Skeletal muscle tissue (tissue), 4 donors: ENCODE measurements around the gene SLC26A9. TPM values are rescaled to one million over a fixed set of nuclear protein-coding genes. Genes with fewer than 3 reads are reported as not detected.
"Not testable (repeated sequence)": the region's sequence is repeated elsewhere in the genome, so short reads cannot be mapped to it uniquely, and the experiment has no call there.

Experiments
- H3K27ac ChIP-seq: one replicate; pipeline ENCODE4 v1.7.0; 2013; ENCODE audit warnings: mild to moderate bottlenecking, low read depth, low read length, inconsistent platforms
- H3K27me3 ChIP-seq, 3 donors: one replicate each; pipeline ENCODE4 v1.7.0; 2013; ENCODE audit warnings: low read length in 3 of 3; ENCODE audit not compliant: control insufficient read depth in 3 of 3, insufficient read depth in 3 of 3
- H3K36me3 ChIP-seq, 3 donors: one replicate each; pipeline ENCODE4 v1.7.0; 2013; ENCODE audit warnings: low read length in 3 of 3; ENCODE audit not compliant: control insufficient read depth in 3 of 3, insufficient read depth in 3 of 3
- H3K4me1 ChIP-seq, 3 donors: one replicate each; pipeline ENCODE4 v1.7.0; 2013; ENCODE audit warnings: low read length in 3 of 3, mild to moderate bottlenecking in 3 of 3; ENCODE audit not compliant: control insufficient read depth in 3 of 3, insufficient read depth in 3 of 3
- H3K4me3 ChIP-seq, 3 donors: one replicate each; pipeline ENCODE4 v1.7.0; 2013; ENCODE audit warnings: low read length in 3 of 3
- H3K9ac ChIP-seq, 3 donors: one replicate each; pipeline ENCODE4 v1.7.0; 2013; ENCODE audit warnings: low read length in 3 of 3, mild to moderate bottlenecking in 3 of 3, moderate library complexity in 2 of 3, low read depth in 1 of 3
- H3K9me3 ChIP-seq, 3 donors: one replicate each; pipeline ENCODE4 v1.7.0; 2013; ENCODE audit warnings: low read length in 3 of 3; ENCODE audit not compliant: control insufficient read depth in 3 of 3
- total RNA-seq: library from RNA; depleted of rRNA; stranded (reverse); fragments of >200 nt; gene quantifications from one replicate; pipeline ENCODE4 v1.2.3, GENCODE V29; 2014
- donor health status: Osteomylitis.

SLC26A9 gene
- total RNA-seq, 1 donor from 2014 or later = not detected

- Histone ChIP-seq H3K4me3 (peak overlapping the region in 1 of 3 donors; percentile 35), H3K9ac (peak overlapping the region in 1 of 3 donors; percentile 81), H3K36me3 (no peaks in the 10 kb centered on the region), H3K4me1 (peaks cover 26 to 56% (median 51%) of the 10 kb centered on the region in 3 donors), H3K27ac (peak overlapping the region; percentile 72), H3K27me3 (no peaks in the 10 kb centered on the region), H3K9me3 (no peaks in the 10 kb centered on the region)
Measured at GRCh38 chr1:205914155-205914507, 29.1 kb downstream of the SLC26A9 start.

- no peaks in the 10 kb centered on the region for H3K36me3 ChIP-seq
- H3K4me3 ChIP-seq = peak overlapping the region in 1 of 3 donors; percentile 35
- no peaks in the 10 kb centered on the region for H3K27me3 ChIP-seq
- H3K4me1 ChIP-seq = peaks cover 25 to 50% (median 46%) of the 10 kb centered on the region in 3 donors
- H3K9ac ChIP-seq = peak overlapping the region in 2 of 3 donors; percentile 3 to 81
- H3K27ac ChIP-seq = no peak overlapping the region
- no peaks in the 10 kb centered on the region for H3K9me3 ChIP-seq
Measured at GRCh38 chr1:205913451-205914154, 29.7 kb downstream of the SLC26A9 start.

DNA sequence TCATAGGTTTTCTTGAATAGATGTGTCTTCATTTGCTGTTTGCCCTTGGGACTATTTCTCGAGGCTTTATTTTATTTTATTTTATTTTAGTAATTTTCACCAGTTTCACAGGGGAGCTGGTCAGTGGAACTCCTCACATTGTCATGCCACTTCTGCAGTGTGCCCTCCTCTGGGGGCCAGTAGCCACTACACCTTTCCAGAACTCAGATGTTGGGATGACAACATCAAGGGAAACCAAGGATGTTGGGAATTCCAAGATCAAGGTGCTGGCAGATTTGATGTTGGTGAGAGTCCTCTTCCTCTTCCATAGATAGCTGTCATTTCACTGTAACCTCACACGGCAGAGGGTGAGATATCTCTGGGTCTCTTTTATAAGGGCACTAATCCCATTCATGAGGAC is 35.5 kb downstream of the SLC26A9 start:
- no peaks in the 10 kb centered on the region for H3K9me3 ChIP-seq
- H3K4me3 ChIP-seq = no peak overlapping the region
- no peaks in the 10 kb centered on the region for H3K36me3 ChIP-seq
- no peaks in the 10 kb centered on the region for H3K4me1 ChIP-seq
- H3K27me3 ChIP-seq = no peaks in the 10 kb centered on the region
- no peak overlapping the region for H3K9ac ChIP-seq
- no peak overlapping the region for H3K27ac ChIP-seq

DNA sequence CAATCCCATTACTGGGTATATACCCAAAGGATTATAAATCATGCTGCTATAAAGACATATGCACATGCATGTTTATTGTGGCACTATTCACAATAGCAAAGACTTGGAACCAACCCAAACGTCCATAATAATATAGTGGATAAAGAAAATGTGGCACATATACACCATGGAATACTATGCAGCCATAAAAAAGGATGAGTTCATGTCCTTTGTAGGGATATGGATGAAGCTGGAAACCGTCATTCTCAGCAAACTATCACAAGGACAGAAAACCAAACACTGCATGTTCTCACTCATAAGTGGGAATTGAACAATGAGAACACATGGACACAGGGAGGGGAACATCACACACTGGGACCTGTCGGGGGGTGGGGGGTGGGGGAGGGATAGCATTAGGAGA is 38.2 kb downstream of the SLC26A9 start:
- not testable (repeated sequence) for H3K9me3 ChIP-seq, H3K27ac ChIP-seq, H3K4me1 ChIP-seq, H3K9ac ChIP-seq, H3K36me3 ChIP-seq, H3K4me3 ChIP-seq, H3K27me3 ChIP-seq

DNA sequence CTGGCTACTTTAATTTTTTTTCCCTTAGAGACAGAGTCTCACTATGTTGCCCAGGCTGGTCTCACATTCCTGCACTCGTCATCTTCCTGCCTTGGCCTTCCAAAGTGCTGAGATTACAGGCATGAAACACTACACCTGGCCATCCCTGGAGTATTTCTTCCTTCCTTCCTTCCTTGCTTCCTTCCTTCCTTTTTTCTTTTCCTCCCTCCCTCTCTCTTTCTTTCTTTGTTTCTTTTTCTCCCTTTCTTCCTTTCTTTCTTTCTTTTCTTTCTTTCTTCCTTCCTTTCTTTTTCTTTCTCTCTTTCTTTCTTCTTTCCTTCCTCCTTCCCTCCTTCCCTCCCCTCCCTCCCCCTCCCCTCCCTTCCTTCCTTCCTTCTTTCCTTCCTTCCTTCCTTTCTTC is 46.9 kb downstream of the SLC26A9 start:
- H3K27me3 ChIP-seq = no peaks in the 10 kb centered on the region
- no peak overlapping the region for H3K27ac ChIP-seq
- no peak overlapping the region for H3K4me3 ChIP-seq
- no peak overlapping the region for H3K9ac ChIP-seq
- peaks cover 0 to 6% (median 0%) of the 10 kb centered on the region in 3 donors for H3K9me3 ChIP-seq
- H3K36me3 ChIP-seq = peaks cover 0 to 10% (median 8%) of the 10 kb centered on the region in 3 donors
- H3K4me1 ChIP-seq = no peaks in the 10 kb centered on the region

DNA sequence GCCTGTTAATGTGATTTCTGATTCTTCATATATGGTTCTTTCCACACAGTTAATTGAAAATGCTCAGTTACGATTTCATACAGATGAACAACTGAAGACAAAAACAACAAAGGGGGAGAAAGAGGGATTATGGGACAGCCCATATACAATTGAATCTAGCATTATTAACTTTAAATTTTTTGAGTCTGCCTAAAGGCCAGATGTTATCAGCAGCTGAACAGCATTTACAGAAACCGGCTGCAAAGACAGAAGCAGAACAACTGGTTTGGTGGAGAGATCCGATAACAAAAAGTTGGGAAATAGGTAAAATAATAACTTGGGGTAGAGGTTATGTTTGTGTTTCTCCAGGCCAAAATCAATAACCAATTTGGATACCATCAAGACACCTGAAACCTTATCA is 49.1 kb downstream of the SLC26A9 start:
- not testable (repeated sequence) for H3K4me3 ChIP-seq, H3K4me1 ChIP-seq, H3K27me3 ChIP-seq, H3K27ac ChIP-seq, H3K9ac ChIP-seq, H3K9me3 ChIP-seq, H3K36me3 ChIP-seq

GRCh38 chr1:205892175-205892574 is 51.1 kb downstream of the SLC26A9 start:
- not testable (repeated sequence) for H3K27me3 ChIP-seq, H3K4me3 ChIP-seq, H3K36me3 ChIP-seq, H3K9me3 ChIP-seq, H3K9ac ChIP-seq, H3K27ac ChIP-seq, H3K4me1 ChIP-seq

GRCh38 chr1:205891481-205891880 is 51.8 kb downstream of the SLC26A9 start:
- not testable (repeated sequence) for H3K9ac ChIP-seq, H3K4me3 ChIP-seq, H3K36me3 ChIP-seq, H3K4me1 ChIP-seq, H3K27me3 ChIP-seq, H3K9me3 ChIP-seq, H3K27ac ChIP-seq

DNA sequence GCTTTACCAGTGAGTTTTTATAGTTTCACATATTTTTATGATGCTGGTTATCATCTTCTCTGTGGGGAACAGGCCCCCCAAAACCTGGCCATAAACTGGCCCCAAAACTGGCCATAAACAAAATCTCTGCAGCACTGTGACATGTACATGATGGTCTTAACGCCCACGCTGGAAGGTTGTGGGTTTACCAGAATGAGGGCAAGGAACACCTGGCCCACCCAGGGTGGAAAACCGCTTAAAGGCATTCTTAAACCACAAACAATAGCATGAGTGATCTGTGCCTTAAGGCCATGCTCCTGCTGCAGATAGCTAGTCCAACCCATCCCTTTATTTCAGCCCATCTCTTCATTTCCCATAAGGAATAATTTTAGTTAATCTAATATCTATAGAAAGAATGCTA is 52.6 kb downstream of the SLC26A9 start:
- not testable (repeated sequence) for H3K9ac ChIP-seq, H3K9me3 ChIP-seq, H3K36me3 ChIP-seq, H3K27ac ChIP-seq, H3K4me1 ChIP-seq, H3K27me3 ChIP-seq, H3K4me3 ChIP-seq

- H3K27me3 ChIP-seq, H3K9me3 ChIP-seq, H3K27ac ChIP-seq, H3K4me3 ChIP-seq, H3K9ac ChIP-seq, H3K36me3 ChIP-seq, H3K4me1 ChIP-seq: not testable (repeated sequence)
Measured at GRCh38 chr1:205889706-205890105, 53.5 kb downstream of the SLC26A9 start.
